ENCODE results near the gene ESCO1. TPM values are rescaled to one million over a fixed set of nuclear protein-coding genes. Genes with fewer than 3 reads are reported as not detected.

Gene ESCO1
- 18.8 and 19.0 TPM in 2 replicates for total RNA-seq

GRCh38 chr18:21600526-21601410 lies at the start of gene ESCO1:
Gene ESCO1, minus strand, starts transcription at chr18:21600704. Its CDS starts 25,861 bp downstream, at chr18:21574843.

GRCh38 chr18:21612125-21613039 lies 11.9 kb upstream of the ESCO1 start, which contains the start of gene SNRPD1:
Gene SNRPD1, plus strand, starts transcription at chr18:21612314. Its CDS starts 116 bp downstream, at chr18:21612430.

Other genes starting within 250 kb of the ESCO1 start
- gene SNRPD1, start 11.6 kb upstream of the ESCO1 start, total RNA-seq, result 37.3 and 42.0 TPM in 2 replicates
- 11.1 and 11.4 TPM in 2 replicates for gene ABHD3, start 104.1 kb upstream of the ESCO1 start, total RNA-seq
- gene MIB1, start 140.1 kb upstream of the ESCO1 start, total RNA-seq, result 76.3 and 76.6 TPM in 2 replicates

All from thoracic aorta endothelial cell (primary cell).